Suprapubic skin (tissue), 3 donors: ENCODE data around the gene ZBTB47.

Experiments used
- EP300 ChIP-seq: sonication (generic); formaldehyde crosslinking; IDR thresholded peaks from one replicate; pipeline ENCODE4 v1.6.1; 2017; ENCODE audit warnings: antibody characterized with exemption
- TF ChIP-seq, protein P1 (sequence below), 2 donors: fragments of 200-600 bp in 1 of 2; fragments of 450-650 bp in 1 of 2; sonication (generic) in 1 of 2; IDR thresholded peaks; one replicate each; pipeline ENCODE4 v1.5.1; 2016 to 2019; ENCODE audit warnings: antibody characterized with exemption in 2 of 2, mild to moderate bottlenecking in 1 of 2, moderate library complexity in 1 of 2

DNA sequence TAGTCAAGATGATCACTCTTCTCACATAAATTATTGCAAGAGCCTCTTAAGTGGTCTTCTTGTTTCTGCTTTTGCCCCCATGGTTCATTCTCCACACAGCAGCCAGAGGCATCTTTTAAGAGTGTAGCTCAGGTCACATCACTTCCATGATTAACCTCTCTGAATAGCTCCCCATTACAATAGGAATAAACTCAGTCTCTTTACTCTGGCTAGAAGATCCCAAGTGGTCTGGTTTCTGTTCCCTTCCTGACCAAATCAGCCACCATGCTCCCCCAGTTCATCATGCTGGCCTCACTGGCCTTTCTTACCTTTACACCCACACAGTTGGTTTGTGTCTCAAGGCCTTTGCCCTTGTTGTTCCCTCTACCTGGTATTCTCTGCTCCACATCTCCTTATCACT is 40.9 kb downstream of the ZBTB47 start:
- TF ChIP-seq EP300 = no peak
- TF ChIP-seq, protein P1, sequence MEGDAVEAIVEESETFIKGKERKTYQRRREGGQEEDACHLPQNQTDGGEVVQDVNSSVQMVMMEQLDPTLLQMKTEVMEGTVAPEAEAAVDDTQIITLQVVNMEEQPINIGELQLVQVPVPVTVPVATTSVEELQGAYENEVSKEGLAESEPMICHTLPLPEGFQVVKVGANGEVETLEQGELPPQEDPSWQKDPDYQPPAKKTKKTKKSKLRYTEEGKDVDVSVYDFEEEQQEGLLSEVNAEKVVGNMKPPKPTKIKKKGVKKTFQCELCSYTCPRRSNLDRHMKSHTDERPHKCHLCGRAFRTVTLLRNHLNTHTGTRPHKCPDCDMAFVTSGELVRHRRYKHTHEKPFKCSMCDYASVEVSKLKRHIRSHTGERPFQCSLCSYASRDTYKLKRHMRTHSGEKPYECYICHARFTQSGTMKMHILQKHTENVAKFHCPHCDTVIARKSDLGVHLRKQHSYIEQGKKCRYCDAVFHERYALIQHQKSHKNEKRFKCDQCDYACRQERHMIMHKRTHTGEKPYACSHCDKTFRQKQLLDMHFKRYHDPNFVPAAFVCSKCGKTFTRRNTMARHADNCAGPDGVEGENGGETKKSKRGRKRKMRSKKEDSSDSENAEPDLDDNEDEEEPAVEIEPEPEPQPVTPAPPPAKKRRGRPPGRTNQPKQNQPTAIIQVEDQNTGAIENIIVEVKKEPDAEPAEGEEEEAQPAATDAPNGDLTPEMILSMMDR (IDR thresholded peaks at IDR 0.05) = no peak
